ENCODE results near the gene PDCD6IP.
"Not testable (repeated sequence)": the region's sequence is repeated elsewhere in the genome, so short reads cannot be mapped to it uniquely, and the experiment has no call there.

Gene PDCD6IP

GRCh38 chr3:33798418-33799201 is at the start of gene PDCD6IP:
Gene PDCD6IP (plus strand): TSS chr3:33798630. CDS start chr3:33798729, 99 bp downstream.
- H3K27ac ChIP-seq = peak within 1 kb of the TSS; percentile 88
- DNase-seq = peak; percentile 89
- in situ Hi-C loops (cut with HindIII; ENCODE audit: low pct_ligation_motif_present, low sequenced_read_pairs) = loop anchor here (25.0 kb wide), 1 partner anchor 161 kb away; no protein-coding TSS in a partner anchor
- peak within 1 kb of the TSS; percentile 95 for H3K4me3 ChIP-seq (ENCODE audit: low read depth, low read length)
- peak; percentile 33 for TF ChIP-seq CTCF (IDR thresholded peaks at IDR 0.05; ENCODE audit: low read depth, low read length, missing control alignments)
- H3K27me3 ChIP-seq (replicated peaks) = no peaks in the 10 kb centered on the region
- H3K36me3 ChIP-seq (replicated peaks) = peaks cover 6% of the 10 kb centered on the region

GRCh38 chr3:33749546-33750210 is 48.8 kb upstream of the PDCD6IP start:
- H3K36me3 ChIP-seq (replicated peaks) = no peaks in the 10 kb centered on the region
- H3K4me3 ChIP-seq (ENCODE audit: low read depth, low read length) = no peak overlapping the region
- no peak for DNase-seq
- H3K27ac ChIP-seq = no peak overlapping the region
- in situ Hi-C loops (cut with HindIII; ENCODE audit: low pct_ligation_motif_present, low sequenced_read_pairs) = no loop called here
- H3K27me3 ChIP-seq (replicated peaks) = no peaks in the 10 kb centered on the region
- TF ChIP-seq CTCF (IDR thresholded peaks at IDR 0.05; ENCODE audit: low read depth, low read length, missing control alignments) = no peak

- Histone ChIP-seq H3K36me3 (replicated peaks) (no peaks in the 10 kb centered on the region), H3K27me3 (replicated peaks) (no peaks in the 10 kb centered on the region), H3K4me3 (ENCODE audit: low read depth, low read length) (no peak overlapping the region), H3K27ac (no peak overlapping the region)
- in situ Hi-C loops (cut with HindIII; ENCODE audit: low pct_ligation_motif_present, low sequenced_read_pairs) = no loop called here
- DNase-seq = no peak
- no peak for TF ChIP-seq CTCF (IDR thresholded peaks at IDR 0.05; ENCODE audit: low read depth, low read length, missing control alignments)
Observed at GRCh38 chr3:33750211-33750548, 48.2 kb upstream of the PDCD6IP start.

GRCh38 chr3:33751336-33751735 is 47.1 kb upstream of the PDCD6IP start:
- H3K36me3 ChIP-seq (replicated peaks) = no peaks in the 10 kb centered on the region
- in situ Hi-C loops (cut with HindIII; ENCODE audit: low pct_ligation_motif_present, low sequenced_read_pairs) = no loop called here
- no peak for TF ChIP-seq CTCF (IDR thresholded peaks at IDR 0.05; ENCODE audit: low read depth, low read length, missing control alignments)
- DNase-seq = no peak
- no peak overlapping the region for H3K27ac ChIP-seq
- no peaks in the 10 kb centered on the region for H3K27me3 ChIP-seq (replicated peaks)
- no peak overlapping the region for H3K4me3 ChIP-seq (ENCODE audit: low read depth, low read length)

- in situ Hi-C loops (cut with HindIII; ENCODE audit: low pct_ligation_motif_present, low sequenced_read_pairs); DNase-seq; H3K4me3 ChIP-seq (ENCODE audit: low read depth, low read length); H3K27ac ChIP-seq; H3K27me3 ChIP-seq (replicated peaks); H3K36me3 ChIP-seq (replicated peaks): not testable (repeated sequence)
Observed at GRCh38 chr3:33754391-33754790, 44.0 kb upstream of the PDCD6IP start.

- no peak for TF ChIP-seq CTCF (IDR thresholded peaks at IDR 0.05; ENCODE audit: low read depth, low read length, missing control alignments)
- no peak for DNase-seq
- H3K27ac ChIP-seq = no peak overlapping the region
- in situ Hi-C loops (cut with HindIII; ENCODE audit: low pct_ligation_motif_present, low sequenced_read_pairs) = no loop called here
- H3K27me3 ChIP-seq (replicated peaks) = no peaks in the 10 kb centered on the region
- no peak overlapping the region for H3K4me3 ChIP-seq (ENCODE audit: low read depth, low read length)
- H3K36me3 ChIP-seq (replicated peaks) = no peaks in the 10 kb centered on the region
Observed at GRCh38 chr3:33758281-33758680, 40.1 kb upstream of the PDCD6IP start.

All from brain microvascular endothelial cell (primary cell).